GM23338 (cell line): ENCODE data around the gene TRPV5. TPM values are rescaled to one million over a fixed set of nuclear protein-coding genes. Genes with fewer than 3 reads are reported as not detected.

Source experiments
- ATAC-seq: fragments of 200-7000 bp; cut with Tn5 transposase; 3 replicates; pipeline ENCODE4 v1.9.1; 2020
- DNase-seq: peaks from one replicate; pipeline ENCODE4 v3.0.0-alpha.2; 2015; ENCODE audit warnings: low spot score
- H2AFZ ChIP-seq: fragments of 200-600 bp; sonication (generic); 2 replicates; pipeline ENCODE4 v1.8.0; 2016; ENCODE audit warnings: antibody characterized with exemption, mild to moderate bottlenecking, moderate library complexity
- H3F3A ChIP-seq: fragments of 200-600 bp; sonication (generic); replicated peaks from 2 replicates; pipeline ENCODE4 v1.8.0; 2017; ENCODE audit warnings: antibody characterized with exemption, mixed run types, low read depth
- H3K27ac ChIP-seq: fragments of 200-600 bp; sonication (generic); 2 replicates; pipeline ENCODE4 v1.6.1; 2016; ENCODE audit warnings: low read depth
- H3K27me3 ChIP-seq: fragments of 200-600 bp; sonication (generic); 2 replicates; pipeline ENCODE4 v1.8.0; 2016; ENCODE audit warnings: mild to moderate bottlenecking, mixed run types, moderate library complexity; ENCODE audit not compliant: insufficient read depth
- H3K36me3 ChIP-seq: fragments of 200-600 bp; sonication (generic); 2 replicates; pipeline ENCODE4 v1.8.0; 2016; ENCODE audit warnings: mild to moderate bottlenecking; ENCODE audit not compliant: insufficient read depth
- H3K4me1 ChIP-seq: fragments of 200-600 bp; sonication (generic); 2 replicates; pipeline ENCODE4 v1.8.0; 2016; ENCODE audit warnings: mild to moderate bottlenecking, moderate library complexity; ENCODE audit not compliant: insufficient read depth
- H3K4me2 ChIP-seq: fragments of 200-600 bp; sonication (generic); 2 replicates; pipeline ENCODE4 v1.7.1; 2017; ENCODE audit warnings: mixed run types
- H3K4me3 ChIP-seq: fragments of 200-600 bp; sonication (generic); 2 replicates; pipeline ENCODE4 v1.6.1; 2016; ENCODE audit warnings: mixed run types
- H3K79me2 ChIP-seq: fragments of 200-600 bp; sonication (generic); replicated peaks from 2 replicates; pipeline ENCODE4 v1.8.0; 2017; ENCODE audit warnings: mild to moderate bottlenecking; ENCODE audit not compliant: insufficient read depth
- H3K9me2 ChIP-seq: fragments of 200-600 bp; sonication (generic); 2 replicates; pipeline ENCODE4 v1.8.0; 2017; ENCODE audit not compliant: insufficient read depth
- H4K20me1 ChIP-seq: fragments of 200-600 bp; sonication (generic); replicated peaks from 2 replicates; pipeline ENCODE4 v1.8.0; 2017; ENCODE audit warnings: mild to moderate bottlenecking; ENCODE audit not compliant: insufficient read depth
- H3K27ac Mint-ChIP-seq: 2 replicates; pipeline ENCODE4 v1.8.0; 2020; ENCODE audit warnings: inconsistent platforms, mild to moderate bottlenecking, moderate library complexity, mixed read lengths
- H3K27me3 Mint-ChIP-seq: 3 replicates; pipeline ENCODE4 v1.8.0; 2022; ENCODE audit warnings: low read depth, mild to moderate bottlenecking, moderate library complexity, mixed read lengths, inconsistent platforms; ENCODE audit not compliant: insufficient read depth, poor library complexity
- H3K36me3 Mint-ChIP-seq: 3 replicates; pipeline ENCODE4 v1.8.0; 2021; ENCODE audit warnings: low read depth, mild to moderate bottlenecking, inconsistent platforms, moderate library complexity, mixed read lengths
- H3K4me1 Mint-ChIP-seq: 3 replicates; pipeline ENCODE4 v1.8.0; 2020; ENCODE audit warnings: mild to moderate bottlenecking, inconsistent platforms, mixed read lengths
- H3K4me3 Mint-ChIP-seq: 3 replicates; pipeline ENCODE4 v1.8.0; 2021; ENCODE audit warnings: moderate library complexity, mild to moderate bottlenecking, inconsistent platforms, mixed read lengths
- H3K9me3 Mint-ChIP-seq: 3 replicates; pipeline ENCODE4 v1.8.0; 2020; ENCODE audit warnings: moderate library complexity, mild to moderate bottlenecking, inconsistent platforms, mixed read lengths
- CREB1 ChIP-seq: fragments of 250-450 bp; sonication (Bioruptor Pico); IDR thresholded peaks from 2 replicates; pipeline ENCODE4 v1.5.0; 2020; ENCODE audit warnings: low read depth, mild to moderate bottlenecking, moderate library complexity
- CTCF ChIP-seq, 2 experiments: fragments of 200-600 bp in 1 of 2; sonication (generic) in 1 of 2; conservative IDR thresholded peaks; 2 replicates each; pipeline versions ENCODE4 v1.5.1 to v1.6.1; 2016 to 2017; ENCODE audit warnings: antibody characterized with exemption in 2 of 2, low read depth in 2 of 2, mild to moderate bottlenecking in 2 of 2, moderate library complexity in 1 of 2
- ETS1 ChIP-seq: IDR thresholded peaks from 2 replicates; pipeline ENCODE4 v1.6.1; 2016; ENCODE audit warnings: antibody characterized with exemption
- EZH2 ChIP-seq: fragments of 200-600 bp; sonication (generic); IDR thresholded peaks from one replicate; pipeline ENCODE4 v1.8.0; 2017; ENCODE audit warnings: antibody characterized with exemption, mild to moderate bottlenecking, low read depth; ENCODE audit not compliant: unreplicated experiment
- EZH2phosphoT487 ChIP-seq: fragments of 200-600 bp; sonication (generic); IDR thresholded peaks from one replicate; pipeline ENCODE4 v1.8.1; 2018; ENCODE audit warnings: antibody characterized with exemption; ENCODE audit not compliant: unreplicated experiment
- JUNB ChIP-seq: IDR thresholded peaks from one replicate; pipeline ENCODE4 v1.6.1; 2016; ENCODE audit warnings: antibody characterized with exemption; ENCODE audit not compliant: unreplicated experiment
- NANOG ChIP-seq: IDR thresholded peaks from 2 replicates; pipeline ENCODE4 v1.6.1; 2016; ENCODE audit warnings: antibody characterized with exemption, borderline replicate concordance
- POLR2AphosphoS5 ChIP-seq: IDR thresholded peaks from 2 replicates; pipeline ENCODE4 v1.6.1; 2016; ENCODE audit warnings: antibody characterized with exemption, low read depth
- REST ChIP-seq: IDR thresholded peaks from one replicate; pipeline ENCODE4 v1.6.1; 2018; ENCODE audit warnings: antibody characterized with exemption; ENCODE audit not compliant: unreplicated experiment
- STAT1 ChIP-seq: IDR thresholded peaks from one replicate; pipeline ENCODE4 v1.6.1; 2016; ENCODE audit warnings: antibody characterized with exemption; ENCODE audit not compliant: unreplicated experiment
- ZNF114 ChIP-seq: fragments of 250-450 bp; sonication (Bioruptor Pico); IDR thresholded peaks from 2 replicates; pipeline ENCODE4 v1.5.0; 2020; ENCODE audit warnings: mild to moderate bottlenecking, moderate library complexity
- ZNF331 ChIP-seq: fragments of 250-450 bp; sonication (Bioruptor Pico); IDR thresholded peaks from 2 replicates; pipeline ENCODE4 v1.5.0; 2020; ENCODE audit warnings: low read depth, mild to moderate bottlenecking, moderate library complexity
- polyA plus RNA-seq: library from polyadenylated mRNA; unstranded; fragments of >200 nt; fragmentation: Nextera tagmentation; extraction: Ambion mirVana; gene quantifications from 2 replicates; pipeline ENCODE4 v1.2.1, GENCODE V29; 2016
- total RNA-seq: library from RNA; depleted of rRNA; stranded (reverse); fragments of >200 nt; shearing (Covaris generic); gene quantifications from 2 replicates; pipeline ENCODE4 v1.2.3, GENCODE V29; 2014

Gene TRPV5
- total and polyA plus RNA-seq, 2 experiments from 2014 or later, result not detected

GRCh38 chr7:142919656-142920055 is 13.9 kb downstream of the TRPV5 start (continued):
- no peak for TF ChIP-seq CTCF (conservative IDR thresholded peaks at IDR 0.05; ENCODE audit: low read depth in 2 of 2)
- TF ChIP-seq EZH2phosphoT487, result no peak
- no peak for TF ChIP-seq POLR2AphosphoS5

- Mint-ChIP-seq H3K9me3 (no peaks in the 10 kb centered on the region; the same call in 2 of the 3 replicates), H3K27ac (no peak overlapping the region)
- ATAC-seq, result no peak
- TF ChIP-seq EZH2phosphoT487, result no peak
- no peak for TF ChIP-seq JUNB
- no peak for TF ChIP-seq CTCF (conservative IDR thresholded peaks at IDR 0.05; ENCODE audit: low read depth in 2 of 2)
- no peak for TF ChIP-seq ZNF331 (CRISPR knock-in tag)
- TF ChIP-seq CREB1, result no peak
- TF ChIP-seq POLR2AphosphoS5, result no peak
- no peak for TF ChIP-seq ZNF114
- TF ChIP-seq NANOG, result no peak
- no peak for TF ChIP-seq REST
- TF ChIP-seq EZH2, result no peak
- TF ChIP-seq ETS1, result no peak
- TF ChIP-seq STAT1, result no peak
Measured at GRCh38 chr7:142918901-142919300, 14.6 kb downstream of the TRPV5 start.

More at GRCh38 chr7:142918901-142919300, 14.6 kb downstream of the TRPV5 start:
- Mint-ChIP-seq H3K36me3 (no peaks in the 10 kb centered on the region), H3K4me1 (peaks cover under 1% of the 10 kb centered on the region; the same call in 1 of the 3 replicates), H3K27me3 (peaks cover 6% of the 10 kb centered on the region), H3K4me3 (no peak overlapping the region)
- H2AFZ ChIP-seq, result no peak overlapping the region
- no peaks in the 10 kb centered on the region for H3F3A ChIP-seq
- DNase-seq, result no peak
- H3K27me3 ChIP-seq, result no peaks in the 10 kb centered on the region
- no peaks in the 10 kb centered on the region for H3K36me3 ChIP-seq
- H3K4me2 ChIP-seq, result no peak overlapping the region
- no peaks in the 10 kb centered on the region for H3K4me1 ChIP-seq
- peaks cover 6% of the 10 kb centered on the region; the same call in 1 of the 2 replicates for H3K9me2 ChIP-seq
- no peak overlapping the region for H3K4me3 ChIP-seq
- H3K27ac ChIP-seq, result no peak overlapping the region
- no peaks in the 10 kb centered on the region for H3K79me2 ChIP-seq
- H4K20me1 ChIP-seq, result no peaks in the 10 kb centered on the region
